Vagina (tissue), 2 donors: ENCODE results near the gene MASP1. TPM values are rescaled to one million over a fixed set of nuclear protein-coding genes. Genes with fewer than 3 reads are reported as not detected.

Source experiments
- DNase-seq, 2 donors: peaks; one replicate each; pipeline ENCODE4 v3.0.0-alpha.2; 2017; ENCODE audit errors: extremely low spot score in 2 of 2
- H3K27ac ChIP-seq: fragments of 200-600 bp; sonication (generic); one replicate; pipeline ENCODE4 v1.5.1; 2019
- H3K27me3 ChIP-seq: fragments of 200-600 bp; sonication (generic); one replicate; pipeline ENCODE4 v1.5.1; 2019
- H3K36me3 ChIP-seq, 2 donors: fragments of 200-600 bp; sonication (generic); one replicate each; pipeline ENCODE4 v1.5.1; 2017 to 2019
- H3K4me1 ChIP-seq: fragments of 200-600 bp; sonication (generic); one replicate; pipeline ENCODE4 v1.5.1; 2019
- H3K4me3 ChIP-seq, 2 donors: fragments of 200-600 bp; sonication (generic); 1 replicate in 1 of 2; 2 replicates in 1 of 2; pipeline ENCODE4 v1.5.1; 2016 to 2019
- H3K9me3 ChIP-seq: fragments of 200-600 bp; sonication (generic); one replicate; pipeline ENCODE4 v1.5.1; 2019
- POLR2A ChIP-seq, 2 donors: fragments of 450-650 bp; IDR thresholded peaks; one replicate each; pipeline ENCODE4 v1.6.1; 2017; ENCODE audit warnings: antibody characterized with exemption in 2 of 2, mild to moderate bottlenecking in 2 of 2, moderate library complexity in 2 of 2
- POLR2AphosphoS5 ChIP-seq, 2 donors: sonication (generic); formaldehyde crosslinking; IDR thresholded peaks; one replicate each; pipeline ENCODE4 v1.9.0; 2017; ENCODE audit warnings: antibody characterized with exemption in 2 of 2, mild to moderate bottlenecking in 2 of 2, low read depth in 1 of 2; ENCODE audit not compliant: insufficient read depth in 1 of 2
- intact Hi-C: fragments of 100-400 bp; cut with DNase I; formaldehyde crosslinking; loops from one replicate; pipeline ENCODE4 v1.15.1; 2023
- total RNA-seq: library from RNA; depleted of rRNA; stranded (reverse); fragments of >200 nt; gene quantifications from one replicate; pipeline ENCODE4 v1.2.3, GENCODE V29; 2016
- TF ChIP-seq, protein P1 (sequence below), 3 experiments: fragments of 450-650 bp in 2 of 3; fragments of 200-600 bp in 1 of 3; sonication (generic) in 1 of 3; IDR thresholded peaks; one replicate each; pipeline ENCODE4 v1.5.1; 2017 to 2019; ENCODE audit warnings: antibody characterized with exemption in 3 of 3, mild to moderate bottlenecking in 2 of 3, moderate library complexity in 2 of 3

Gene MASP1
- total RNA-seq, 1 donor from 2014 or later = 172 TPM

DNA sequence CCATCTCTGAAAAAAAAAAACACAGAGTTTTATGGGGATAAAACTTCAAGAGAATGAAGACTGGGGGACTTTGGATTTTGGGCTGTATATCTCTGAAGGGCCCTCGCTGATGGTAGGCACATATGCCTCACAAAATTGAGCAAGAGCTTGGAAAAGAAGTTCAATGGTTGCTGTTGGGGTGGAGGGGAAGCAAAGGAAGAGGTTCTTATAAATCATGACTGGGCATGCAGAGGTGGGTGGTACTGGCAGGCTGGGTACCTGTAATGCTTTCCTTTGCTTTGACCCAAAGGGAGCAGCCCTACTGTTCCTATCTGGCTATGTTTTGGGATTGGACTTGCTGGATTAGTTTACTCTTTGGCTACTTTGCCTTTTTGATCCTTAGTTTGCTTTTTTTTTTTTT, 100.3 kb downstream of the MASP1 start:
- H3K27me3 ChIP-seq = no peaks in the 10 kb centered on the region
- H3K4me3 ChIP-seq = no peak overlapping the region
- no peaks in the 10 kb centered on the region for H3K9me3 ChIP-seq
- no peaks in the 10 kb centered on the region for H3K36me3 ChIP-seq
- TF ChIP-seq, protein P1, sequence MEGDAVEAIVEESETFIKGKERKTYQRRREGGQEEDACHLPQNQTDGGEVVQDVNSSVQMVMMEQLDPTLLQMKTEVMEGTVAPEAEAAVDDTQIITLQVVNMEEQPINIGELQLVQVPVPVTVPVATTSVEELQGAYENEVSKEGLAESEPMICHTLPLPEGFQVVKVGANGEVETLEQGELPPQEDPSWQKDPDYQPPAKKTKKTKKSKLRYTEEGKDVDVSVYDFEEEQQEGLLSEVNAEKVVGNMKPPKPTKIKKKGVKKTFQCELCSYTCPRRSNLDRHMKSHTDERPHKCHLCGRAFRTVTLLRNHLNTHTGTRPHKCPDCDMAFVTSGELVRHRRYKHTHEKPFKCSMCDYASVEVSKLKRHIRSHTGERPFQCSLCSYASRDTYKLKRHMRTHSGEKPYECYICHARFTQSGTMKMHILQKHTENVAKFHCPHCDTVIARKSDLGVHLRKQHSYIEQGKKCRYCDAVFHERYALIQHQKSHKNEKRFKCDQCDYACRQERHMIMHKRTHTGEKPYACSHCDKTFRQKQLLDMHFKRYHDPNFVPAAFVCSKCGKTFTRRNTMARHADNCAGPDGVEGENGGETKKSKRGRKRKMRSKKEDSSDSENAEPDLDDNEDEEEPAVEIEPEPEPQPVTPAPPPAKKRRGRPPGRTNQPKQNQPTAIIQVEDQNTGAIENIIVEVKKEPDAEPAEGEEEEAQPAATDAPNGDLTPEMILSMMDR (IDR thresholded peaks at IDR 0.05) = no peak
- TF ChIP-seq POLR2AphosphoS5 (IDR thresholded peaks at IDR 0.05; ENCODE audit: insufficient read depth in 1 of 2, low read depth in 1 of 2) (no peak), POLR2A (IDR thresholded peaks at IDR 0.05) (no peak)
- no peak for DNase-seq
- H3K27ac ChIP-seq = no peak overlapping the region
- peaks cover 14% of the 10 kb centered on the region for H3K4me1 ChIP-seq
- intact Hi-C loops = no loop called here

DNA sequence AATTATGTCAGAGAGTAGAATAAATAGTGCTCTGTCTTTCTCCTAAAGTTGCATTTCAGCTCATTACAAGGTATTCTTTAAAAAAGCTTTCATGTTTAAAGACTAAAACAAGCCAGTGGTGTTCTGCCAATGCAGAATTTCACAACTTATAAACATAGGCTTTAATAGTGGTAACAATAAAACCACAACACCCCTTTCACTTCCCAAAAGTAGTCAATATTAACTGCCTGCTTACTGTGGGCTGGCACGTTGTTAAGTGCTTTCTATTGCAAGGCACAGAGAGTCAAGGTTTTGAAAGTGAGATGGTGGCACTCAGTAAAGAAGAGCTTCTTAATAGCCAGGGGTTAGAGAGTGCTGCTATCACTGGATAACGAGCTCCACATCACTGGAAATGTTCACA, 102.6 kb downstream of the MASP1 start:
- H3K27ac ChIP-seq = peak overlapping the region; percentile 47

DNA sequence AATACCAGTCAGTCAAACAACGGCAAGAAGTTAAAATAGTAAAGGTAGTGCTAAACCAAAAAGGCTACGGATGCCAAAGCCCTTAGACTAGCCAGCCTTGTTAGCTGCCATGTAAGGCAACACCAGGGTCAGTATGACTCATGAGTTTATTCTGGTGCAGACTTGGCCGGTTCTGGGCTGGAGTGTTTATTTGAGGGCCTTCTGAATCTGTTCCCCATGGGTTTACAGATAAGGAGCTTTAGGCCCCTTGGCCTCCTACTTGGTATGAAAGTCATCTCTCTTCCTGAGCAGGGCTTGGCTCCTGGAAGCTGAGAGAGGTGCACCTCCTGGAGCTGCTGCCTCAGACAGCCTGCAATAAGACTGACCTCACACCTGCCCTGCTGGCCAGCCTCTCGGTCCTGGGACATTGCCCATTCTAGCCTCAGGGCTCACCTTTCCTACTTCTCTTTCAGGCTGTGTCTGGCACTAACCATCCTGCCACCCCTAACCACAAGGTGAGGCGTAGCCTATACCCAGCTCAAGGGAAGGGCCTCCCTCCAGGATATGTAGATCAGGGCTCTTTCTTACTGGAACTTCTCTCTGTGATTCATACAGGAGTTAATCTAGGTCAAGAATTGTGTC, 104.6 kb downstream of the MASP1 start:
- Histone ChIP-seq H3K9me3 (no peaks in the 10 kb centered on the region), H3K27ac (peak overlapping the region; percentile 64), H3K36me3 (no peaks in the 10 kb centered on the region), H3K4me1 (peaks cover 28% of the 10 kb centered on the region), H3K27me3 (no peaks in the 10 kb centered on the region), H3K4me3 (no peak overlapping the region)
- TF ChIP-seq POLR2AphosphoS5 (IDR thresholded peaks at IDR 0.05; ENCODE audit: insufficient read depth in 1 of 2, low read depth in 1 of 2) (peak; percentile 31 to 64), POLR2A (IDR thresholded peaks at IDR 0.05) (no peak)
- TF ChIP-seq, protein P1 (IDR thresholded peaks at IDR 0.05) = no peak
- DNase-seq = no peak
- intact Hi-C loops = no loop called here

More for the DNA sequence above, 102.6 kb downstream of the MASP1 start:
- no peak for DNase-seq
- intact Hi-C loops = no loop called here
- H3K4me3 ChIP-seq = no peak overlapping the region
- no peaks in the 10 kb centered on the region for H3K36me3 ChIP-seq
- no peaks in the 10 kb centered on the region for H3K27me3 ChIP-seq
- H3K9me3 ChIP-seq = no peaks in the 10 kb centered on the region
- peaks cover 16% of the 10 kb centered on the region for H3K4me1 ChIP-seq
- no peak for TF ChIP-seq POLR2AphosphoS5 (IDR thresholded peaks at IDR 0.05; ENCODE audit: insufficient read depth in 1 of 2, low read depth in 1 of 2)
- no peak for TF ChIP-seq POLR2A (IDR thresholded peaks at IDR 0.05)
- TF ChIP-seq, protein P1 (IDR thresholded peaks at IDR 0.05) = no peak

DNA sequence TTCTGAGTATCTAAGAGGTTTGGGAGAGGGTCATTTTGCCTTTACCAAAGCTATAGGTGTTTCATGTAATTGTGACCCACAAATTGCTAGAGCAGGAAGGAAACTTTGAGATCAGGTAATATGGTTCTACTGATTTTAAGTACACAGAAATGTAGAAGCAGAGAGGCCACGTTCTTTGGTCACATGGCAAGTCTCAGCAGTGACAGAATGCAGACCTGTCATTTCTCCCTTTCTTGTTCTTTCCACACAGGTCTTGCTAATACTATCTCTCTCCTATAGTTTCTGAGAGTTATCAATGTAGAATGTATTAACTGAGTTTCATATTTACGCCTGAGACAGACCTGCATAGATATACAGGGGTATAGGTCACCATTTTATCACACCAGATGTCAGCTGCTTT, 105.2 kb downstream of the MASP1 start:
- intact Hi-C loops = no loop called here
- Histone ChIP-seq H3K36me3 (no peaks in the 10 kb centered on the region), H3K27me3 (no peaks in the 10 kb centered on the region), H3K9me3 (no peaks in the 10 kb centered on the region), H3K27ac (peak overlapping the region; percentile 36), H3K4me1 (peaks cover 28% of the 10 kb centered on the region), H3K4me3 (no peak overlapping the region)
- no peak for DNase-seq
- TF ChIP-seq POLR2A (IDR thresholded peaks at IDR 0.05) = no peak
- TF ChIP-seq, protein P1 (IDR thresholded peaks at IDR 0.05) = no peak
- no peak for TF ChIP-seq POLR2AphosphoS5 (IDR thresholded peaks at IDR 0.05; ENCODE audit: insufficient read depth in 1 of 2, low read depth in 1 of 2)

DNA sequence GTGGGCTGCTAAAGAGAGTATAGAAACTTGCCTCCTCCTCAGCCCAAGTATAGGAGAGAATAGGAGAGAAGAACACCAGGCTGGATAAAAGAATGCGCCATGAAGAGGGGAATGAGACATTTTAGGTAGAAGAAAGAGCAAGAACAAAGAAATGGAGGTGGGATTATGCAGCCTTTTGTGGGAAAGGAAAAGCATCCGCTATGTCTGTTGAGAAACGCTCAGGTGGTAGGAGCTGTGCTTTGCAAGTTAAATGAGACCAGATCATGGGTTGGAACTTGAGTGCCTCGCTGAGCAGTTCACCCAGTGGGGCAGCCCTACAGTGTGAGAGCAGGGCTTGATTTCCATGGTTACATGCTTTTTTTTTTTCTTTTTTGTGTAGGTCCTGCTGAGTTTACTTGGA, 105.8 kb downstream of the MASP1 start:
- TF ChIP-seq, protein P1 (IDR thresholded peaks at IDR 0.05) = no peak
- TF ChIP-seq POLR2A (IDR thresholded peaks at IDR 0.05) = no peak
- no peak for TF ChIP-seq POLR2AphosphoS5 (IDR thresholded peaks at IDR 0.05; ENCODE audit: insufficient read depth in 1 of 2, low read depth in 1 of 2)
- H3K36me3 ChIP-seq = no peaks in the 10 kb centered on the region
- no peak overlapping the region for H3K4me3 ChIP-seq
- H3K27me3 ChIP-seq = no peaks in the 10 kb centered on the region
- peak overlapping the region; percentile 25 for H3K27ac ChIP-seq
- no peak for DNase-seq
- no peaks in the 10 kb centered on the region for H3K9me3 ChIP-seq
- intact Hi-C loops = no loop called here
- H3K4me1 ChIP-seq = peaks cover 28% of the 10 kb centered on the region
